Sigmoid colon (tissue), 7 donors: ENCODE measurements around the gene LSG1. TPM values are rescaled to one million over a fixed set of nuclear protein-coding genes. Genes with fewer than 3 reads are reported as not detected.

ENCODE experiments used
- DNase-seq: peaks from one replicate; pipeline ENCODE4 v3.0.0-alpha.2; 2019
- H3K27ac ChIP-seq, 4 donors: fragments of 200-600 bp; sonication (generic); one replicate each; pipeline ENCODE4 v1.5.1; 2016 to 2019; ENCODE audit warnings: mild to moderate bottlenecking in 1 of 4
- H3K27me3 ChIP-seq, 3 donors: fragments of 200-600 bp; sonication (generic); one replicate each; pipeline ENCODE4 v1.5.1; 2019; ENCODE audit warnings: mild to moderate bottlenecking in 1 of 3
- H3K36me3 ChIP-seq, 4 donors: fragments of 200-600 bp; sonication (generic); one replicate each; pipeline ENCODE4 v1.5.1; 2016 to 2019
- H3K4me1 ChIP-seq, 4 donors: fragments of 200-600 bp; sonication (generic); one replicate each; pipeline ENCODE4 v1.5.1; 2017 to 2019
- H3K4me3 ChIP-seq, 4 donors: fragments of 200-600 bp; sonication (generic); one replicate each; pipeline ENCODE4 v1.5.1; 2017 to 2019; ENCODE audit warnings: mild to moderate bottlenecking in 2 of 4, moderate library complexity in 1 of 4
- H3K9me3 ChIP-seq, 4 donors: fragments of 200-600 bp in 3 of 4; sonication (generic) in 3 of 4; one replicate each; pipeline versions ENCODE4 v1.5.1 to v1.6.1; 2013 to 2019
- CTCF ChIP-seq, 4 experiments: fragments of 450-650 bp in 3 of 4; fragments of 200-600 bp in 1 of 4; IDR thresholded peaks; one replicate each; pipeline ENCODE4 v1.5.1; 2016 to 2019; ENCODE audit warnings: antibody characterized with exemption in 4 of 4, mild to moderate bottlenecking in 3 of 4, moderate library complexity in 2 of 4
- EP300 ChIP-seq, 4 donors: sonication (generic); formaldehyde crosslinking; IDR thresholded peaks; one replicate each; pipeline ENCODE4 v1.6.1; 2017; ENCODE audit warnings: antibody characterized with exemption in 4 of 4
- POLR2A ChIP-seq, 2 donors: fragments of 450-650 bp; IDR thresholded peaks; one replicate each; pipeline ENCODE4 v1.6.1; 2016; ENCODE audit warnings: antibody characterized with exemption in 2 of 2, mild to moderate bottlenecking in 2 of 2, moderate library complexity in 2 of 2
- POLR2AphosphoS5 ChIP-seq, 4 donors: sonication (generic); formaldehyde crosslinking; IDR thresholded peaks; one replicate each; pipeline ENCODE4 v1.6.1; 2017; ENCODE audit warnings: antibody characterized with exemption in 4 of 4
- WGBS, 2 donors: extraction: QIAGEN DNeasy Blood & Tissue Kit; methylation state at CpG; one replicate each; pipeline ENCODE4 v1.1.7; 2013; 5-methylcytosine and 5-hydroxymethylcytosine counted together
- intact Hi-C: fragments of 100-400 bp; cut with DNase I; formaldehyde crosslinking; loops from one replicate; pipeline ENCODE4 v1.15.1; 2023
- polyA plus RNA-seq, 3 donors: library from polyadenylated mRNA; stranded (reverse); fragments of 200-250 nt; gene quantifications; one replicate each; pipeline ENCODE4 v1.2.3, GENCODE V29; 2013
- total RNA-seq, 4 donors: library from RNA; depleted of rRNA; stranded (reverse); fragments of >200 nt; gene quantifications; one replicate each; pipeline ENCODE4 v1.1.0, GENCODE V29; 2016
- donor health status: healthy with polysubstance abuse.
- donor health status: Bipolar disorder and iron deficiency.
- donor health status: healthy.

The LSG1 gene
- total and polyA plus RNA-seq, 7 donors, result 6.0 to 32.4 (median 21.0) TPM

GRCh38 chr3:194623449-194624290 is 48.3 kb downstream of the LSG1 start:
- no peaks in the 10 kb centered on the region for H3K27me3 ChIP-seq
- H3K27ac ChIP-seq, result no peak overlapping the region
- 95% methylated on average over 25 of the region's 25 CpGs for WGBS, 2 donors
- intact Hi-C loops, result no loop called here
- H3K4me3 ChIP-seq, result no peak overlapping the region
- no peak for DNase-seq
- peaks cover 0 to 4% (median 0%) of the 10 kb centered on the region in 4 donors for H3K36me3 ChIP-seq
- TF ChIP-seq EP300 (IDR thresholded peaks at IDR 0.05) (no peak), POLR2A (IDR thresholded peaks at IDR 0.05) (no peak), POLR2AphosphoS5 (IDR thresholded peaks at IDR 0.05) (no peak), CTCF (IDR thresholded peaks at IDR 0.05) (no peak)
- no peaks in the 10 kb centered on the region for H3K9me3 ChIP-seq
- peaks cover 0 to 6% (median 0%) of the 10 kb centered on the region in 4 donors for H3K4me1 ChIP-seq

GRCh38 chr3:194622621-194623340 is 49.2 kb downstream of the LSG1 start:
- no peak overlapping the region for H3K4me3 ChIP-seq
- TF ChIP-seq EP300 (IDR thresholded peaks at IDR 0.05) (no peak), POLR2AphosphoS5 (IDR thresholded peaks at IDR 0.05) (no peak), POLR2A (IDR thresholded peaks at IDR 0.05) (no peak), CTCF (IDR thresholded peaks at IDR 0.05) (no peak)
- H3K9me3 ChIP-seq, result no peaks in the 10 kb centered on the region
- peaks cover 0 to 6% (median 0%) of the 10 kb centered on the region in 4 donors for H3K4me1 ChIP-seq
- H3K27me3 ChIP-seq, result no peaks in the 10 kb centered on the region
- intact Hi-C loops, result no loop called here
- no peak overlapping the region for H3K27ac ChIP-seq
- H3K36me3 ChIP-seq, result peaks cover 0 to 4% (median 0%) of the 10 kb centered on the region in 4 donors
- DNase-seq, result no peak
- WGBS, 2 donors, result 91 to 92% methylated on average over 26 of the region's 26 CpGs

- H3K27me3 ChIP-seq, result no peaks in the 10 kb centered on the region
- H3K4me3 ChIP-seq, result no peak overlapping the region
- H3K4me1 ChIP-seq, result peaks cover 0 to 6% (median 0%) of the 10 kb centered on the region in 4 donors
- intact Hi-C loops, result no loop called here
- TF ChIP-seq EP300 (IDR thresholded peaks at IDR 0.05), result no peak
- TF ChIP-seq CTCF (IDR thresholded peaks at IDR 0.05), result no peak
- no peak for TF ChIP-seq POLR2A (IDR thresholded peaks at IDR 0.05)
- no peak for TF ChIP-seq POLR2AphosphoS5 (IDR thresholded peaks at IDR 0.05)
- WGBS, 2 donors, result 91 to 93% methylated on average over 14 of the region's 14 CpGs
- DNase-seq, result no peak
- H3K27ac ChIP-seq, result no peak overlapping the region
- no peaks in the 10 kb centered on the region for H3K9me3 ChIP-seq
- H3K36me3 ChIP-seq, result peaks cover 0 to 4% (median 0%) of the 10 kb centered on the region in 4 donors
These were observed 50.0 kb downstream of the LSG1 start for GRCh38 chr3:194621947-194622346.

GRCh38 chr3:194620196-194620595 is 51.8 kb downstream of the LSG1 start:
- WGBS, 2 donors, result 87 to 94% methylated on average over 7 of the region's 7 CpGs

More at GRCh38 chr3:194620196-194620595, 51.8 kb downstream of the LSG1 start:
- TF ChIP-seq POLR2AphosphoS5 (IDR thresholded peaks at IDR 0.05), result no peak
- TF ChIP-seq POLR2A (IDR thresholded peaks at IDR 0.05), result no peak
- TF ChIP-seq CTCF (IDR thresholded peaks at IDR 0.05), result no peak
- no peak for TF ChIP-seq EP300 (IDR thresholded peaks at IDR 0.05)
- no peaks in the 10 kb centered on the region for H3K27me3 ChIP-seq
- peaks cover 0 to 6% (median 0%) of the 10 kb centered on the region in 4 donors for H3K4me1 ChIP-seq
- no peak for DNase-seq
- intact Hi-C loops, result no loop called here
- H3K9me3 ChIP-seq, result no peaks in the 10 kb centered on the region
- no peaks in the 10 kb centered on the region for H3K36me3 ChIP-seq
- H3K27ac ChIP-seq, result no peak overlapping the region
- H3K4me3 ChIP-seq, result no peak overlapping the region
